Ovary (tissue), 9 donors: ENCODE results near the gene PSMC2. TPM values are rescaled to one million over a fixed set of nuclear protein-coding genes. Genes with fewer than 3 reads are reported as not detected.

Source experiments
- DNase-seq, 5 donors: peaks; one replicate each; pipeline ENCODE4 v3.0.0-alpha.2; 2019 to 2020
- H3K27ac ChIP-seq, 2 donors: fragments of 200-600 bp; one replicate each; pipeline versions ENCODE4 v1.5.1 to v1.8.0; 2019 to 2022
- H3K27me3 ChIP-seq: fragments of 200-600 bp; one replicate; pipeline ENCODE4 v1.8.0; 2022
- H3K36me3 ChIP-seq: fragments of 200-600 bp; sonication (generic); one replicate; pipeline ENCODE4 v1.5.1; 2019
- H3K4me1 ChIP-seq: one replicate; pipeline ENCODE4 v1.8.1; 2013; ENCODE audit warnings: mild to moderate bottlenecking, moderate library complexity; ENCODE audit not compliant: insufficient read depth
- H3K4me3 ChIP-seq: fragments of 200-600 bp; sonication (generic); one replicate; pipeline ENCODE4 v1.5.1; 2017
- H3K9me3 ChIP-seq, 2 donors: fragments of 200-600 bp in 1 of 2; sonication (generic) in 1 of 2; one replicate each; pipeline versions ENCODE4 v1.5.1 to v1.8.1; 2013 to 2019; ENCODE audit warnings: mild to moderate bottlenecking in 1 of 2, moderate library complexity in 1 of 2
- EP300 ChIP-seq: sonication (generic); formaldehyde crosslinking; IDR thresholded peaks from one replicate; pipeline ENCODE4 v1.6.1; 2017; ENCODE audit warnings: antibody characterized with exemption
- POLR2A ChIP-seq: fragments of 450-650 bp; IDR thresholded peaks from one replicate; pipeline ENCODE4 v1.6.1; 2017; ENCODE audit warnings: antibody characterized with exemption, mild to moderate bottlenecking, moderate library complexity
- WGBS, 3 donors: extraction: QIAGEN DNeasy Blood & Tissue Kit in 1 of 3; methylation state at CpG; one replicate each; pipeline versions ENCODE4 v1.1.5 to v1.1.7; 2013 to 2017; 5-methylcytosine and 5-hydroxymethylcytosine counted together
- intact Hi-C, 4 donors: fragments of 100-400 bp; cut with DNase I; formaldehyde crosslinking; loops; one replicate each; pipeline versions ENCODE4 v1.11.0 to v1.15.1; 2022 to 2023
- polyA plus RNA-seq, 2 donors: library from polyadenylated mRNA; stranded (reverse); fragments of 200-250 nt in 1 of 2; fragments of 350-450 nt in 1 of 2; fragmentation: Illumina TruSeq in 1 of 2; extraction: RNeasy Lipid Tissue Mini Kit (QIAGEN cat#74804) in 1 of 2; gene quantifications; one replicate each; pipeline ENCODE4 v1.2.3, GENCODE V29; 2013 to 2014
- total RNA-seq, 7 donors: library from RNA; depleted of rRNA in 2 of 7; stranded (reverse); fragments of >200 nt in 2 of 7; fragmentation: NEBNext Ultra II Directional in 3 of 7; extraction: Animal tissue kit (Norgen Biotek cat#: 25700) in 3 of 7; gene quantifications; one replicate each; pipeline versions ENCODE4 v1.1.0 to v1.2.4, GENCODE V29; 2016 to 2023
- TF ChIP-seq, protein P1 (sequence below), 3 donors: fragments of 450-650 bp in 2 of 3; fragments of 200-600 bp in 1 of 3; IDR thresholded peaks; one replicate each; pipeline versions ENCODE4 v1.5.1 to v1.8.0; 2016 to 2022; ENCODE audit warnings: antibody characterized with exemption in 3 of 3, mild to moderate bottlenecking in 1 of 3
- donor health status: DM: no; HTN: no; CAD: no; lungs with moderate emphysema.
- donor health status: DM: no; HTN: no; CAD: no.
- donor health status: Bipolar disorder and iron deficiency.
- donor health status: DM: yes; HTN: yes; CAD: no.
- donor health status: DM: no; HTN: no; CAD: no.
- donor health status: DM: yes; HTN: yes; CAD: no.

The PSMC2 gene
- total and polyA plus RNA-seq, 9 donors: 55.1 to 104 (median 82.1) TPM

DNA sequence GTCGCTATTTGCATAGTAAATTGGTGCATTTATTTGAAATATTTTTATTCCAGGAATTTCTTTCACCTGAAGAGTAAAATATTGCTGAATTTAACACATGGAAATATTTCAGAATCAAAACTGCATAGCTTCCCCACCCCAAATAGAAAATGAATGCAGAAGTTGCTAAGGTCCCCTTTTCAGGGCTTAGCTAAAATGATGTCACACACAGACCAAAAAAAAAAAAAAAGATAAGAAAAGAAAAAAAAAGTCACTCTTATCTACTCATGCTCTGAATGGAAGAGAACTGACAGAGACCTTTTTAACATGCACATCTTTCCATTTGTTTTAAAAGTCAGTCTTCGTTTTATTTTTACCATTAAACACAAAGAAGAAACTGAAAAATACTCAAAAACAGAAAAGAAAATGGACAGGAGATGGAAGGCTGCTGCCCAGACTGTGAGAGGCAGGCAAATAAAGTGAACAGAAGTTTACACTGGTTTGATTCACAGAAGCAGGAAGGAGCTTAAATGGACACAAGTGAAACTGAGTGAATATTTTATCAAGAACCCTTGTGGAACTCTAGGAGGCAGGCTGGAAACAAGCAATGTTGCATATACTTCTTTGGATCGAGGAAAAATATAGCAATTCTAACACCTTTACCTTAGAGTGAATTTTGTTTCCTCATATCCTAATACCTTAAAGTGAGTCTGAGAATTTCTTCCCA is 32.0 kb downstream of the PSMC2 start:
- WGBS, 3 donors: 60 to 71% (median 69%) methylated on average over 3 of the region's 3 CpGs
- DNase-seq: no peak
- Histone ChIP-seq H3K4me3 (no peak overlapping the region), H3K9me3 (no peaks in the 10 kb centered on the region), H3K27ac (no peak overlapping the region), H3K36me3 (no peaks in the 10 kb centered on the region), H3K27me3 (no peaks in the 10 kb centered on the region), H3K4me1 (no peaks in the 10 kb centered on the region)
- intact Hi-C loops: no loop called here
- TF ChIP-seq POLR2A (no peak), EP300 (no peak)
- TF ChIP-seq, protein P1, sequence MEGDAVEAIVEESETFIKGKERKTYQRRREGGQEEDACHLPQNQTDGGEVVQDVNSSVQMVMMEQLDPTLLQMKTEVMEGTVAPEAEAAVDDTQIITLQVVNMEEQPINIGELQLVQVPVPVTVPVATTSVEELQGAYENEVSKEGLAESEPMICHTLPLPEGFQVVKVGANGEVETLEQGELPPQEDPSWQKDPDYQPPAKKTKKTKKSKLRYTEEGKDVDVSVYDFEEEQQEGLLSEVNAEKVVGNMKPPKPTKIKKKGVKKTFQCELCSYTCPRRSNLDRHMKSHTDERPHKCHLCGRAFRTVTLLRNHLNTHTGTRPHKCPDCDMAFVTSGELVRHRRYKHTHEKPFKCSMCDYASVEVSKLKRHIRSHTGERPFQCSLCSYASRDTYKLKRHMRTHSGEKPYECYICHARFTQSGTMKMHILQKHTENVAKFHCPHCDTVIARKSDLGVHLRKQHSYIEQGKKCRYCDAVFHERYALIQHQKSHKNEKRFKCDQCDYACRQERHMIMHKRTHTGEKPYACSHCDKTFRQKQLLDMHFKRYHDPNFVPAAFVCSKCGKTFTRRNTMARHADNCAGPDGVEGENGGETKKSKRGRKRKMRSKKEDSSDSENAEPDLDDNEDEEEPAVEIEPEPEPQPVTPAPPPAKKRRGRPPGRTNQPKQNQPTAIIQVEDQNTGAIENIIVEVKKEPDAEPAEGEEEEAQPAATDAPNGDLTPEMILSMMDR (IDR thresholded peaks at IDR 0.05): no peak

DNA sequence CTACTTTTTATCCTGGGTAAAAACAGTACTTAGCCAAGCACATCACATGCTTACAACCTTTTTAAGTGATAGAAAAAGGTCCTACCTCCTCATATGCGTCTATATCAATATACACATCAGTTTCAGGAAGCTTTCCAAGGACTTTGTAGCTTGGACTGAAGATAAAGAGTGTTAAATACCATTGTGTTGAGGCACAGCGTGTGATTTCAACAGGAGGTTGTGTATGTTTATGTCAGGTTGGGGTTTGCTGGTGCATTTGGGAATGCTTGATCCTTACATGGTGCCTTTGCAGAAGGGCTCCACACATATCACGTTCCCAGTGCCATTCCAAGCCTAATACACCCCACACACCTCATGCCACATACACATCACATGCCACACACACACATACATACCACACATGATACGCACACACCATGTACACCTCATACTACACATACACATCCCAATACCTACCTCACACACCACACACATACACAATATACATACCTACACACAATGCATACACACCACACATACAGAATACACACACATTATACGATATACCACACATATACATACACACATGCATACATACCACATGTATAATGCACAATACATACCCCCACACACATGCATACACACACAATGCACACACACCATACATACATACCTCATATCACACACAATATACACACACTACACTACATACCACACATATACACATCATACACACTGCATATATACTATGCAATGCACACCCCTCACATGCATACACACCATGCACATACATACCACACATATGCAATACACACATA is 33.1 kb downstream of the PSMC2 start:
- WGBS, 3 donors: 61 to 73% (median 63%) methylated on average over 5 of the region's 5 CpGs
- intact Hi-C loops: no loop called here

DNA sequence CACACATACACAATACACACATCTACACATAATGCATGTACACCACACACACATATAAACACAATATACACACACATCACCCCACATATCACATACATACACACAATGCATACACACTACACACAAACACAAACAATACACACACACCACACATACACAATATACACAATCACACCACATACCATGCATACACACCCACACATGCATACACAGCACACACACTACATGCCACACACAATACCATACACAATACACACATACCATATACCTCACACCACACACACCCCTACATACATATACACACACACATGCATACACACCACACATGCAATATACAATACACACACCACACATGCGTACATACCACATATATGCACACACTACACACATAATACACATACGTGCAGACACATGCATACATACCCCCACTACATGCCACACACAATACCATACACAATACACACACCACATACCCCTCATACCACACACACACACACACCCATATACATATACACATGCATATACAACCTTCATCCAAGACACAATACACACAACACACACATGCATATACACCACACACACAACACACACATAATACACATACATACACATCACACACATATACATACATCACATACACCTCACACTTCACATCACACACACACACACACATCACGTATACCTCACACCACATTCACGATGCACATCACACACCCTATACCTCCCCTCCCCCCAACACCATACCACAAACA is 34.0 kb downstream of the PSMC2 start:
- 83 to 92% (median 85%) methylated on average over 4 of the region's 4 CpGs for WGBS, 3 donors
- Histone ChIP-seq H3K27ac (no peak overlapping the region), H3K27me3 (no peaks in the 10 kb centered on the region), H3K4me1 (no peaks in the 10 kb centered on the region), H3K36me3 (no peaks in the 10 kb centered on the region), H3K9me3 (no peaks in the 10 kb centered on the region), H3K4me3 (no peak overlapping the region)
- TF ChIP-seq POLR2A (no peak), EP300 (no peak)
- TF ChIP-seq, protein P1 (IDR thresholded peaks at IDR 0.05): no peak
- no peak for DNase-seq
- intact Hi-C loops: no loop called here

More for the DNA sequence above, 33.1 kb downstream of the PSMC2 start:
- H3K4me1 ChIP-seq: no peaks in the 10 kb centered on the region
- no peak for DNase-seq
- TF ChIP-seq, protein P1 (IDR thresholded peaks at IDR 0.05): no peak
- TF ChIP-seq EP300 (no peak), POLR2A (no peak)
- H3K4me3 ChIP-seq: no peak overlapping the region
- H3K36me3 ChIP-seq: no peaks in the 10 kb centered on the region
- H3K27ac ChIP-seq: no peak overlapping the region
- H3K9me3 ChIP-seq: no peaks in the 10 kb centered on the region
- H3K27me3 ChIP-seq: no peaks in the 10 kb centered on the region

DNA sequence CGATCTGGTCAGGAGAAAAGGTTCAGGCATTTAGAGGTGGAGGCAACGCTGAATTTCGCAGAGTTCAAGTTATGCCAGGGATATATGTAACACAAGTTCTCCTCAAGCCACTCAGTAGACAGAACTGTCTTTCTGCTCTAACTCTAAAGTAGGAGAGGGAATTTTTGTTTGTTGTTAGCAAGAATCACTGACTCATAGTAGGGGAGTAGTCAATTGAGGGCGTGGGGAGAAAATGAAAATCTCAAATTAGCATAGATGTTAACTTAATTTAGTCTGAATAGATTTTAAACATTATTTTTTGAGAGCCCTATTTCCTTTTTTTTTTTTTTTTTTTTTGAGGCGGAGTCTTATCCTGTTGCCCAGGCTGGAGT is 34.6 kb downstream of the PSMC2 start:
- TF ChIP-seq POLR2A (no peak), EP300 (no peak)
- TF ChIP-seq, protein P1 (IDR thresholded peaks at IDR 0.05): no peak
- 84 to 85% (median 85%) methylated on average over 5 of the region's 5 CpGs for WGBS, 3 donors
- Histone ChIP-seq H3K4me1 (no peaks in the 10 kb centered on the region), H3K9me3 (no peaks in the 10 kb centered on the region), H3K27ac (no peak overlapping the region), H3K4me3 (no peak overlapping the region), H3K27me3 (no peaks in the 10 kb centered on the region), H3K36me3 (no peaks in the 10 kb centered on the region)
- no peak for DNase-seq
- intact Hi-C loops: no loop called here
